ENCODE results near the gene SMC1A. TPM values are rescaled to one million over a fixed set of nuclear protein-coding genes. Genes with fewer than 3 reads are reported as not detected.
"Not testable (repeated sequence)": the region's sequence is repeated elsewhere in the genome, so short reads cannot be mapped to it uniquely, and the experiment has no call there.

Gene SMC1A
- total RNA-seq, result 10 to 100 TPM; 23.0 to 48.9 (median 30.4) TPM

GRCh38 chrX:53422086-53422860 is at the start of gene SMC1A:
SMC1A (minus strand) TSS chrX:53422654; CDS start chrX:53422600, 54 bp downstream.
- WGBS, 2 donors, result 0 to 1% methylated on average over 5 to 75 of the region's 75 CpGs
- peak; percentile 92 to 99 for DNase-seq (ENCODE audit: low spot score in 2 of 2)
- intact Hi-C loops (cut with DNase I; ENCODE audit: low total_unique reads), result no loop called here
- TF ChIP-seq POLR2A (IDR thresholded peaks at IDR 0.05), result no peak
- TF ChIP-seq, protein P1, sequence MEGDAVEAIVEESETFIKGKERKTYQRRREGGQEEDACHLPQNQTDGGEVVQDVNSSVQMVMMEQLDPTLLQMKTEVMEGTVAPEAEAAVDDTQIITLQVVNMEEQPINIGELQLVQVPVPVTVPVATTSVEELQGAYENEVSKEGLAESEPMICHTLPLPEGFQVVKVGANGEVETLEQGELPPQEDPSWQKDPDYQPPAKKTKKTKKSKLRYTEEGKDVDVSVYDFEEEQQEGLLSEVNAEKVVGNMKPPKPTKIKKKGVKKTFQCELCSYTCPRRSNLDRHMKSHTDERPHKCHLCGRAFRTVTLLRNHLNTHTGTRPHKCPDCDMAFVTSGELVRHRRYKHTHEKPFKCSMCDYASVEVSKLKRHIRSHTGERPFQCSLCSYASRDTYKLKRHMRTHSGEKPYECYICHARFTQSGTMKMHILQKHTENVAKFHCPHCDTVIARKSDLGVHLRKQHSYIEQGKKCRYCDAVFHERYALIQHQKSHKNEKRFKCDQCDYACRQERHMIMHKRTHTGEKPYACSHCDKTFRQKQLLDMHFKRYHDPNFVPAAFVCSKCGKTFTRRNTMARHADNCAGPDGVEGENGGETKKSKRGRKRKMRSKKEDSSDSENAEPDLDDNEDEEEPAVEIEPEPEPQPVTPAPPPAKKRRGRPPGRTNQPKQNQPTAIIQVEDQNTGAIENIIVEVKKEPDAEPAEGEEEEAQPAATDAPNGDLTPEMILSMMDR (IDR thresholded peaks at IDR 0.05), result no peak
- H3K4me3 ChIP-seq (ENCODE audit: low read depth, poor library complexity, severe bottlenecking), result peak within 1 kb of the TSS; percentile 43

GRCh38 chrX:53471346-53471745 is 48.9 kb upstream of the SMC1A start:
- no peak for TF ChIP-seq POLR2A (IDR thresholded peaks at IDR 0.05)
- TF ChIP-seq, protein P1 (IDR thresholded peaks at IDR 0.05), result no peak
- no peak for DNase-seq (ENCODE audit: low spot score in 2 of 2)
- WGBS, 2 donors, result 66 to 97% methylated on average over 2 to 3 of the region's 3 CpGs
- intact Hi-C loops (cut with DNase I; ENCODE audit: low total_unique reads), result loop anchor here (1.0 kb wide), 1 partner anchor 23 kb away; no protein-coding TSS in a partner anchor
- H3K4me3 ChIP-seq (ENCODE audit: low read depth, poor library complexity, severe bottlenecking), result no peak overlapping the region

GRCh38 chrX:53468659-53469058 is 46.2 kb upstream of the SMC1A start:
- H3K4me3 ChIP-seq (ENCODE audit: low read depth, poor library complexity, severe bottlenecking); DNase-seq (ENCODE audit: low spot score in 2 of 2); intact Hi-C loops (cut with DNase I; ENCODE audit: low total_unique reads): not testable (repeated sequence)
- 85 to 93% methylated on average over 3 of the region's 3 CpGs for WGBS, 2 donors

DNA sequence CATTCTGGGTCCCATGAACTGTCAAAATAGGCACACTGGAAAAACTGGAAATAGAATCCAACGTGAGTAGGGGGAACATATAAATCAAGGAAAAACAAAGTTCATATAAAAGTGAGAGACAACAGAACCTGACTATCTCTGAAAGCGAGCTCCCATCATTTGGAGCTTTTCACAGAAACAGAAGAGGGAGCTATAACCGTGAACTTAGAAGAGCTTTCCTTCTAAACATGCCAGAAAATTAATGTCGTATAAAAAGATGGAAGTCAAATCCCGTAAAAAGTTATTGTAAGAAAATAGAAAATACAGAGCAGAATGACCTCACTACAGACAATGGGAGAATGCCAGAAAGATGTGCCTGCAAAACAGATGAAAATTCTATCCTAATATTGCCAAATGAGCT is 35.6 kb upstream of the SMC1A start:
- intact Hi-C loops (cut with DNase I; ENCODE audit: low total_unique reads), result no loop called here
- no peak overlapping the region for H3K4me3 ChIP-seq (ENCODE audit: low read depth, poor library complexity, severe bottlenecking)
- 19 to 45% methylated on average over 5 of the region's 5 CpGs for WGBS, 2 donors

DNA sequence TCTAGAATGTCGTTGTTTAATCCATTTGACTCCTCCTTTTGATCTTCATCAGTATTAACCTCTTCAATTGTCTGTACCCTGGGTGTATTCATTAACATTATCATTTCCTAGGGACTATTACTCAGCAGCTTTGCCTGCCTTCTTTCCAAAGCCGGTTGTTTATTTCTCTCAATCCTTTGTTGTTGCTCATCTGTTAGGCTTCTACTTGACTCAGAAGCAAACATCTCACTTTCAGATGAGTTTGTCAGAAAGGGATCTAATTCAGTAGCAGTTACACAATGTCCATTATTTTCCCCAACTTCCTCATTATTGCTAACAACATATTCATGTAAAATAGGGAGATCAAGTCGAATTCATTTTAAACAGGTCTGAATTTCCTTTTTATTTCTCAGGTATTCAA is 33.8 kb upstream of the SMC1A start:
- intact Hi-C loops (cut with DNase I; ENCODE audit: low total_unique reads), result no loop called here
- DNase-seq (ENCODE audit: low spot score in 2 of 2), result no peak
- WGBS, 2 donors, result 49% methylated on average over 3 of the region's 3 CpGs
- TF ChIP-seq POLR2A (IDR thresholded peaks at IDR 0.05), result no peak
- H3K4me3 ChIP-seq (ENCODE audit: low read depth, poor library complexity, severe bottlenecking), result no peak overlapping the region

More for the DNA sequence above, 35.6 kb upstream of the SMC1A start:
- TF ChIP-seq POLR2A (IDR thresholded peaks at IDR 0.05), result no peak
- TF ChIP-seq, protein P1 (IDR thresholded peaks at IDR 0.05), result no peak
- DNase-seq (ENCODE audit: low spot score in 2 of 2), result no peak

GRCh38 chrX:53452812-53453211 is 30.4 kb upstream of the SMC1A start:
- no peak overlapping the region for H3K4me3 ChIP-seq (ENCODE audit: low read depth, poor library complexity, severe bottlenecking)
- no peak for TF ChIP-seq POLR2A (IDR thresholded peaks at IDR 0.05)
- TF ChIP-seq, protein P1 (IDR thresholded peaks at IDR 0.05), result no peak
- intact Hi-C loops (cut with DNase I; ENCODE audit: low total_unique reads), result no loop called here
- DNase-seq (ENCODE audit: low spot score in 2 of 2), result no peak

DNA sequence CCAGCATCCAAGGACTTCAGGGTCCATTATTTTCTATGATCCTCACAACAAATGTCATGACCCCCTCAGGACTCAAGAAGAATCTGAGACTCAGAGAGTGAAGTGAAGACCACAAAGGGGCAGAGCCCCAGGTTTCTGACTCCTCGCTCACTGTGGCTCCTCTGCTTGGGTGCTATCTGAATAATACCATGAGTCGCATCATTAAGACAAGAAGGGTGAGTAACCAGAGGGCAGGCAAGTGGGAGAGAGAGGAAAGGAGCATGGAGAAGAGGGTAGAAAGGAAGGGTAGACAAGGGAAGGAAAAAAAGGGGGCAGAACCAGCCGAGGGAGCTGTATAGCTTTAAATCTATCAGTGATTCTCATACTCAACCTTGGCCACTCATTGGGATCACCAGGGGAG is 27.2 kb upstream of the SMC1A start:
- no peak overlapping the region for H3K4me3 ChIP-seq (ENCODE audit: low read depth, poor library complexity, severe bottlenecking)
- DNase-seq (ENCODE audit: low spot score in 2 of 2), result no peak
- TF ChIP-seq, protein P1 (IDR thresholded peaks at IDR 0.05), result no peak
- TF ChIP-seq POLR2A (IDR thresholded peaks at IDR 0.05), result no peak
- 86 to 87% methylated on average over 3 of the region's 3 CpGs for WGBS, 2 donors
- intact Hi-C loops (cut with DNase I; ENCODE audit: low total_unique reads), result no loop called here

Measured in lower leg skin (tissue), 4 donors.